T47D (cell line): ENCODE data around the gene NECAB2.

Experiments used
- DNase-seq, 2 experiments: peaks; one replicate each; pipeline versions ENCODE4 v3.0.0 to v3.0.0-alpha.2; 2011 to 2012; ENCODE audit warnings: low read depth in 1 of 2, low spot score in 1 of 2
- JUND ChIP-seq: IDR thresholded peaks from 2 replicates; pipeline ENCODE4 v1.6.1; 2012; ENCODE audit warnings: low read depth
- in situ Hi-C: cut with HindIII; loops from 2 replicates; pipeline ENCODE4 v1.10.0; 2016; ENCODE audit warnings: low sequenced_read_pairs, low pct_unique_long_range_greater_than_20kb

NECAB2 gene

GRCh38 chr16:84045818-84046470, 77.9 kb downstream of the NECAB2 start:
- no peak for DNase-seq
- in situ Hi-C loops = no loop called here
- TF ChIP-seq JUND = no peak

GRCh38 chr16:84047206-84047605, 79.2 kb downstream of the NECAB2 start:
- no peak for TF ChIP-seq JUND
- in situ Hi-C loops = no loop called here
- DNase-seq = no peak

GRCh38 chr16:84047626-84048025, 79.6 kb downstream of the NECAB2 start:
- TF ChIP-seq JUND = no peak
- in situ Hi-C loops = no loop called here
- no peak for DNase-seq

- peak; percentile 55 to 80 for DNase-seq
- TF ChIP-seq JUND = no peak
- in situ Hi-C loops = no loop called here
Observed at GRCh38 chr16:84048270-84048669, 80.2 kb downstream of the NECAB2 start.

- no peak for TF ChIP-seq JUND
- no peak for DNase-seq
- in situ Hi-C loops = no loop called here
Observed at GRCh38 chr16:84048871-84049270, 80.8 kb downstream of the NECAB2 start.

GRCh38 chr16:84049403-84050060, 81.5 kb downstream of the NECAB2 start:
- TF ChIP-seq JUND = no peak
- in situ Hi-C loops = no loop called here
- no peak for DNase-seq

GRCh38 chr16:84050316-84050715, 82.3 kb downstream of the NECAB2 start:
- DNase-seq = no peak
- no peak for TF ChIP-seq JUND
- in situ Hi-C loops = no loop called here

- no peak for TF ChIP-seq JUND
- no peak for DNase-seq
- in situ Hi-C loops = no loop called here
Observed at GRCh38 chr16:84052071-84052622, 84.1 kb downstream of the NECAB2 start.
